DND-41 (cell line): ENCODE data around the gene NDUFA3.
"Not testable (repeated sequence)": the region's sequence is repeated elsewhere in the genome, so short reads cannot be mapped to it uniquely, and the experiment has no call there.

Experiments used
- ATAC-seq: fragments of 200-7000 bp; cut with Tn5 transposase; 3 replicates; pipeline ENCODE4 v1.9.1; 2021; ENCODE audit warnings: low read depth; ENCODE audit not compliant: insufficient read depth
- DNase-seq: peaks from one replicate; pipeline ENCODE4 v3.0.0-alpha.2; 2020
- H2AFZ ChIP-seq: 2 replicates; pipeline ENCODE4 v1.6.0; 2012; ENCODE audit warnings: low read depth, low read length
- H3K27ac ChIP-seq: 2 replicates; pipeline ENCODE4 v1.5.1; 2012; ENCODE audit warnings: low read length, inconsistent platforms
- H3K27me3 ChIP-seq: fragments of 200-600 bp; sonication (generic); 2 replicates; pipeline ENCODE4 v1.6.0; 2012; ENCODE audit warnings: low read length, mild to moderate bottlenecking, inconsistent platforms; ENCODE audit not compliant: insufficient read depth, poor library complexity
- H3K36me3 ChIP-seq: 2 replicates; pipeline ENCODE4 v1.5.1; 2012; ENCODE audit warnings: low read length, inconsistent platforms; ENCODE audit not compliant: insufficient read depth
- H3K4me1 ChIP-seq: 2 replicates; pipeline ENCODE4 v1.5.1; 2012; ENCODE audit warnings: mild to moderate bottlenecking, low read length; ENCODE audit not compliant: insufficient read depth
- H3K4me2 ChIP-seq: 2 replicates; pipeline ENCODE4 v1.6.0; 2012; ENCODE audit warnings: mild to moderate bottlenecking, moderate library complexity, low read length, inconsistent platforms; ENCODE audit not compliant: insufficient read depth
- H3K4me3 ChIP-seq, 2 experiments: fragments of 200-600 bp in 1 of 2; shearing (Covaris generic) in 1 of 2; 2 replicates each; pipeline ENCODE4 v1.5.1; 2012 to 2016; ENCODE audit warnings: inconsistent platforms in 2 of 2, low read length in 2 of 2, mild to moderate bottlenecking in 2 of 2, low read depth in 1 of 2, moderate library complexity in 1 of 2
- H3K79me2 ChIP-seq: 2 replicates; pipeline ENCODE4 v1.6.0; 2012; ENCODE audit warnings: low read length, inconsistent platforms; ENCODE audit not compliant: insufficient read depth
- H3K9ac ChIP-seq: 2 replicates; pipeline ENCODE4 v1.6.0; 2012; ENCODE audit warnings: low read depth, mild to moderate bottlenecking, inconsistent platforms, low read length, moderate library complexity
- H3K9me3 ChIP-seq: 2 replicates; pipeline ENCODE4 v1.5.1; 2012; ENCODE audit warnings: low read length, moderate library complexity, mild to moderate bottlenecking, inconsistent platforms; ENCODE audit not compliant: insufficient read depth, severe bottlenecking
- H4K20me1 ChIP-seq: 2 replicates; pipeline ENCODE4 v1.6.0; 2012; ENCODE audit warnings: low read length; ENCODE audit not compliant: insufficient read depth
- CTCF ChIP-seq: IDR thresholded peaks from 2 replicates; pipeline ENCODE4 v1.5.1; 2012; ENCODE audit warnings: borderline replicate concordance, low read length, moderate library complexity, mild to moderate bottlenecking; ENCODE audit not compliant: poor library complexity, severe bottlenecking; ENCODE audit errors: extremely low read depth
- EZH2 ChIP-seq: IDR thresholded peaks from 3 replicates; pipeline ENCODE4 v1.6.1; 2012; ENCODE audit warnings: borderline replicate concordance, low read depth, mild to moderate bottlenecking, moderate library complexity, low read length, inconsistent platforms; ENCODE audit not compliant: severe bottlenecking

Gene NDUFA3

GRCh38 chr19:54099190-54099902, 3.3 kb upstream of the NDUFA3 start:
- Histone ChIP-seq H3K4me2 (no peak overlapping the region), H3K9me3 (no peaks in the 10 kb centered on the region), H3K36me3 (peaks cover 4% of the 10 kb centered on the region; the same call in 1 of the 2 replicates), H3K79me2 (peaks cover 17% of the 10 kb centered on the region), H3K4me1 (peaks cover 18% of the 10 kb centered on the region), H3K9ac (no peak overlapping the region), H2AFZ (no peak overlapping the region), H3K27ac (no peak overlapping the region), H3K27me3 (no peaks in the 10 kb centered on the region), H4K20me1 (no peaks in the 10 kb centered on the region), H3K4me3 (no peak overlapping the region)
- ATAC-seq (no peak), DNase-seq (no peak)
- TF ChIP-seq CTCF (no peak), EZH2 (no peak)

GRCh38 chr19:54099903-54100255, 2.8 kb upstream of the NDUFA3 start:
- H3K9me3 ChIP-seq, ATAC-seq, H3K4me2 ChIP-seq, H4K20me1 ChIP-seq, H3K27ac ChIP-seq, H3K36me3 ChIP-seq, H2AFZ ChIP-seq, H3K4me3 ChIP-seq, H3K9ac ChIP-seq, DNase-seq, H3K27me3 ChIP-seq: not testable (repeated sequence)
- H3K79me2 ChIP-seq = peaks cover 22% of the 10 kb centered on the region
- H3K4me1 ChIP-seq = peaks cover 22% of the 10 kb centered on the region

GRCh38 chr19:54100561-54100960, 2.1 kb upstream of the NDUFA3 start, which contains the start of gene OSCAR:
OSCAR (minus strand) TSS chr19:54100803; CDS start chr19:54100792, 11 bp downstream.
- Histone ChIP-seq H3K79me2 (peaks cover 29% of the 10 kb centered on the region), H2AFZ (peak within 1 kb of the TSS; percentile 45), H3K27me3 (no peaks in the 10 kb centered on the region), H3K4me3 (no peak within 1 kb of the TSS), H3K36me3 (peaks cover 8% of the 10 kb centered on the region), H3K4me2 (no peak within 1 kb of the TSS), H4K20me1 (peaks cover 2% of the 10 kb centered on the region; the same call in 1 of the 2 replicates), H3K9me3 (no peaks in the 10 kb centered on the region), H3K9ac (no peak within 1 kb of the TSS), H3K4me1 (peaks cover 25% of the 10 kb centered on the region), H3K27ac (no peak within 1 kb of the TSS)
- TF ChIP-seq CTCF (no peak), EZH2 (no peak)
- DNase-seq (no peak), ATAC-seq (no peak)

- TF ChIP-seq CTCF (no peak), EZH2 (no peak)
- no peak overlapping the region for H3K27ac ChIP-seq
- peaks cover 55% of the 10 kb centered on the region for H3K79me2 ChIP-seq
- H3K4me1 ChIP-seq = peaks cover 28% of the 10 kb centered on the region
- no peak overlapping the region for H3K9ac ChIP-seq
- ATAC-seq (no peak), DNase-seq (no peak)
- H3K4me2 ChIP-seq = no peak overlapping the region; the same call in 1 of the 2 replicates
- H3K36me3 ChIP-seq = peaks cover 52% of the 10 kb centered on the region
- H3K4me3 ChIP-seq = no peak overlapping the region
- H3K27me3 ChIP-seq = no peaks in the 10 kb centered on the region
- H2AFZ ChIP-seq = no peak overlapping the region
- peaks cover 25% of the 10 kb centered on the region for H4K20me1 ChIP-seq
- H3K9me3 ChIP-seq = no peaks in the 10 kb centered on the region
Measured at GRCh38 chr19:54104998-54105715, 2.5 kb downstream of the NDUFA3 start.
